ENCODE results near the gene ASTN2. TPM values are rescaled to one million over a fixed set of nuclear protein-coding genes. Genes with fewer than 3 reads are reported as not detected.

Gene ASTN2
- total and polyA plus RNA-seq, 10 of the 15 experiments (the other 5 are each of a cell fraction or from before 2014, with no cell fraction given): 1.4 to 15.7 (median 7.0) TPM

DNA sequence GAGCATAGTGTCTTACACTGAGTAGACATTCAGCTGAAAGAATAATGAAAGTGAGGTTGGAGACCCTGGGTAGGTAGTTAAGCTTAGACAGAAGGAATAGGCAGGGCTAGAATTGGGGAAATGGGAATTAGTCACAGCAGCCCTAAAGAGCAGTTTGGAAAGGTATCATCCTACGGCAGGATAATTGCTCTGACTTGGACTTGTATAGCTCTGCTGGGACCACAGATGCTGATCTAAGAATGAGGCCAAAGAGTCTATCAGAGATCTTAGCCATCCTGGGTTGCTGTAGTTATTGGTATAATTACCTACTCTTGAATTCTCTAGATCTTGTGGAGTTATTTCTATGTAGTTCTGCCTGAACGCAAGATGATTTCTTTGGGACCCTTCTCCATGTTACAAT lies 288.0 kb downstream of the ASTN2 start (continued):
- TF ChIP-seq, protein P1, sequence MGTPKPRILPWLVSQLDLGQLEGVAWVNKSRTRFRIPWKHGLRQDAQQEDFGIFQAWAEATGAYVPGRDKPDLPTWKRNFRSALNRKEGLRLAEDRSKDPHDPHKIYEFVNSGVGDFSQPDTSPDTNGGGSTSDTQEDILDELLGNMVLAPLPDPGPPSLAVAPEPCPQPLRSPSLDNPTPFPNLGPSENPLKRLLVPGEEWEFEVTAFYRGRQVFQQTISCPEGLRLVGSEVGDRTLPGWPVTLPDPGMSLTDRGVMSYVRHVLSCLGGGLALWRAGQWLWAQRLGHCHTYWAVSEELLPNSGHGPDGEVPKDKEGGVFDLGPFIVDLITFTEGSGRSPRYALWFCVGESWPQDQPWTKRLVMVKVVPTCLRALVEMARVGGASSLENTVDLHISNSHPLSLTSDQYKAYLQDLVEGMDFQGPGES (IDR thresholded peaks at IDR 0.05): no peak
- no peak for TF ChIP-seq DPF2 (IDR thresholded peaks at IDR 0.05)
- no peak for TF ChIP-seq RAD21 (IDR thresholded peaks at IDR 0.05; ENCODE audit: insufficient read depth, low read depth, low read length)
- TF ChIP-seq NRF1 (conservative IDR thresholded peaks at IDR 0.05; ENCODE audit: low read depth, low read length): no peak
- TF ChIP-seq JUNB (IDR thresholded peaks at IDR 0.05): no peak

DNA sequence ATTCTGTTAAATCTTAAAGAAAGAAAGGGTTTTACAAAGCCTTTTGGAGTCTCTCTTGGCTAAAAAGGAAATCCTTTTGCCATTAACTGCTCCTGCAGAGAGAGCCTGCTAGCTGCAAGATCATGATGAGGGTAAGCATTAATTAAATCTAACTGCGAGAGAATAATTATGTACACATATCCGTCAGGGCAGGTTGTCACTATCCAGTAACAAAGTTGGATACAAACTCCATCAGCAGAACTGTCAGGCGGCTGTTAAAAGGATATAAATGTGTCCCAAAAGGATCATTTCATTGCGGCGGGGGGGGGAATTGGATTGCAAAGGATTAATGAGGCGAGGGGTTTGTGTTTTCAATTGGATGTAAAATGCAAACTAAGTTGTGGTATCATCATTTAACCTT lies 289.3 kb downstream of the ASTN2 start:
- Histone ChIP-seq H4K20me1 (ENCODE audit: control insufficient read depth, insufficient read depth) (no peaks in the 10 kb centered on the region), H3K27me3 (replicated peaks in 1 of 2; ENCODE audit: control insufficient read depth in 2 of 2, insufficient read depth in 2 of 2, low read length in 1 of 2) (no peaks in the 10 kb centered on the region), H3K27ac (ENCODE audit: control insufficient read depth, insufficient read depth) (no peak overlapping the region), H2AFZ (ENCODE audit: control insufficient read depth, low read depth, low read length) (no peak overlapping the region), H3K9me3 (replicated peaks; ENCODE audit: control insufficient read depth, insufficient read depth, low read length) (no peaks in the 10 kb centered on the region), H3K4me2 (ENCODE audit: control insufficient read depth, insufficient read depth) (no peak overlapping the region), H3K9ac (ENCODE audit: control insufficient read depth, insufficient read depth, low read length) (no peak overlapping the region), H3K36me3 (ENCODE audit: control insufficient read depth in 2 of 2, insufficient read depth in 2 of 2, low read length in 1 of 2) (no peaks in the 10 kb centered on the region), H3K79me2 (ENCODE audit: control insufficient read depth, insufficient read depth, low read length) (no peaks in the 10 kb centered on the region), H3K4me3 (no peak overlapping the region), H3K4me1 (ENCODE audit: control insufficient read depth, insufficient read depth, low read length) (no peaks in the 10 kb centered on the region)
- 20% methylated on average over 6 of the region's 6 CpGs for WGBS (ENCODE audit: insufficient coverage, insufficient replicate concordance, low lambda C conversion rate, missing lambda C conversion rate)
- no TSS peak for BruUV-seq (replicated peaks)
- RAD21 ChIA-PET (ENCODE audit: unreplicated experiment): no interaction called here
- POLR2A ChIA-PET: no interaction called here
- in situ Hi-C loops (cut with MboI): no loop called here
- no peak for DNase-seq (ENCODE audit: low read depth, low spot score)
- FAIRE-seq: no peak
- intact Hi-C loops (cut with micrococcal nuclease; ENCODE audit: unreplicated experiment): no loop called here
- SMC1A ChIA-PET (ENCODE audit: uncharacterized antibody, unreplicated experiment): no interaction called here
- CTCF ChIA-PET: interaction anchor here (0.7 kb wide), 1 partner anchor 72 kb away, joined by 3 read pairs; no protein-coding TSS in a partner anchor
- no peak for ATAC-seq
- TF ChIP-seq TBL1XR1 (IDR thresholded peaks at IDR 0.05; ENCODE audit: low read depth, low read length) (no peak), LARP7 (IDR thresholded peaks at IDR 0.05) (no peak), POLR2AphosphoS2 (IDR thresholded peaks at IDR 0.05; ENCODE audit: low read depth, low read length) (no peak), ETV6 (conservative IDR thresholded peaks at IDR 0.05 in 1 of 2, IDR thresholded peaks at IDR 0.05 in 1 of 2; ENCODE audit: borderline replicate concordance in 1 of 2, low read depth in 1 of 2) (no peak), ZNF217 (IDR thresholded peaks at IDR 0.05) (no peak), NFYA (IDR thresholded peaks at IDR 0.05; ENCODE audit: borderline replicate concordance, low read depth, low read length) (no peak), POU2F2 (IDR thresholded peaks at IDR 0.05; ENCODE audit: borderline replicate concordance, low read depth, low read length) (no peak), CEBPB (IDR thresholded peaks at IDR 0.05; ENCODE audit: borderline replicate concordance in 1 of 2, low read depth in 2 of 2, low read length in 2 of 2) (no peak), ATF7 (IDR thresholded peaks at IDR 0.05; ENCODE audit: low read depth) (no peak)
- TF ChIP-seq, protein P2, sequence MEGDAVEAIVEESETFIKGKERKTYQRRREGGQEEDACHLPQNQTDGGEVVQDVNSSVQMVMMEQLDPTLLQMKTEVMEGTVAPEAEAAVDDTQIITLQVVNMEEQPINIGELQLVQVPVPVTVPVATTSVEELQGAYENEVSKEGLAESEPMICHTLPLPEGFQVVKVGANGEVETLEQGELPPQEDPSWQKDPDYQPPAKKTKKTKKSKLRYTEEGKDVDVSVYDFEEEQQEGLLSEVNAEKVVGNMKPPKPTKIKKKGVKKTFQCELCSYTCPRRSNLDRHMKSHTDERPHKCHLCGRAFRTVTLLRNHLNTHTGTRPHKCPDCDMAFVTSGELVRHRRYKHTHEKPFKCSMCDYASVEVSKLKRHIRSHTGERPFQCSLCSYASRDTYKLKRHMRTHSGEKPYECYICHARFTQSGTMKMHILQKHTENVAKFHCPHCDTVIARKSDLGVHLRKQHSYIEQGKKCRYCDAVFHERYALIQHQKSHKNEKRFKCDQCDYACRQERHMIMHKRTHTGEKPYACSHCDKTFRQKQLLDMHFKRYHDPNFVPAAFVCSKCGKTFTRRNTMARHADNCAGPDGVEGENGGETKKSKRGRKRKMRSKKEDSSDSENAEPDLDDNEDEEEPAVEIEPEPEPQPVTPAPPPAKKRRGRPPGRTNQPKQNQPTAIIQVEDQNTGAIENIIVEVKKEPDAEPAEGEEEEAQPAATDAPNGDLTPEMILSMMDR (IDR thresholded peaks at IDR 0.05 in 2 of 3, conservative IDR thresholded peaks at IDR 0.05 in 1 of 3; ENCODE audit: control insufficient read depth in 2 of 3, extremely low read depth in 1 of 3, insufficient read depth in 1 of 3, low read depth in 3 of 3, low read length in 3 of 3): no peak
- TF ChIP-seq, protein P3, sequence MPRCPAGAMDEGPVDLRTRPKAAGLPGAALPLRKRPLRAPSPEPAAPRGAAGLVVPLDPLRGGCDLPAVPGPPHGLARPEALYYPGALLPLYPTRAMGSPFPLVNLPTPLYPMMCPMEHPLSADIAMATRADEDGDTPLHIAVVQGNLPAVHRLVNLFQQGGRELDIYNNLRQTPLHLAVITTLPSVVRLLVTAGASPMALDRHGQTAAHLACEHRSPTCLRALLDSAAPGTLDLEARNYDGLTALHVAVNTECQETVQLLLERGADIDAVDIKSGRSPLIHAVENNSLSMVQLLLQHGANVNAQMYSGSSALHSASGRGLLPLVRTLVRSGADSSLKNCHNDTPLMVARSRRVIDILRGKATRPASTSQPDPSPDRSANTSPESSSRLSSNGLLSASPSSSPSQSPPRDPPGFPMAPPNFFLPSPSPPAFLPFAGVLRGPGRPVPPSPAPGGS (IDR thresholded peaks at IDR 0.05; ENCODE audit: borderline replicate concordance, insufficient read depth, low read depth, low read length, poor library complexity, severe bottlenecking): no peak
- TF ChIP-seq, protein P4, sequence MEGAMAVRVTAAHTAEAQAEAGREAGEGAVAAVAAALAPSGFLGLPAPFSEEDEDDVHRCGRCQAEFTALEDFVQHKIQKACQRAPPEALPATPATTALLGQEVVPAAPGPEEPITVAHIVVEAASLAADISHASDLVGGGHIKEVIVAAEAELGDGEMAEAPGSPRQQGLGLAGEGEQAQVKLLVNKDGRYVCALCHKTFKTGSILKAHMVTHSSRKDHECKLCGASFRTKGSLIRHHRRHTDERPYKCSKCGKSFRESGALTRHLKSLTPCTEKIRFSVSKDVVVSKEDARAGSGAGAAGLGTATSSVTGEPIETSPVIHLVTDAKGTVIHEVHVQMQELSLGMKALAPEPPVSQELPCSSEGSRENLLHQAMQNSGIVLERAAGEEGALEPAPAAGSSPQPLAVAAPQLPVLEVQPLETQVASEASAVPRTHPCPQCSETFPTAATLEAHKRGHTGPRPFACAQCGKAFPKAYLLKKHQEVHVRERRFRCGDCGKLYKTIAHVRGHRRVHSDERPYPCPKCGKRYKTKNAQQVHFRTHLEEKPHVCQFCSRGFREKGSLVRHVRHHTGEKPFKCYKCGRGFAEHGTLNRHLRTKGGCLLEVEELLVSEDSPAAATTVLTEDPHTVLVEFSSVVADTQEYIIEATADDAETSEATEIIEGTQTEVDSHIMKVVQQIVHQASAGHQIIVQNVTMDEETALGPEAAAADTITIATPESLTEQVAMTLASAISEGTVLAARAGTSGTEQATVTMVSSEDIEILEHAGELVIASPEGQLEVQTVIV (IDR thresholded peaks at IDR 0.05; ENCODE audit: borderline replicate concordance, partially characterized antibody): no peak
